Astrocyte (in vitro differentiated cells and primary cell): ENCODE data around the gene RPL28. TPM values are rescaled to one million over a fixed set of nuclear protein-coding genes. Genes with fewer than 3 reads are reported as not detected.

Source experiments
- DNase-seq: peaks from one replicate; pipeline ENCODE4 v3.0.0-alpha.2; 2010; ENCODE audit warnings: low read depth
- FAIRE-seq: peaks from 2 replicates; lab custom pipeline; 2011; peaks lifted over from hg19 to GRCh38; lab: Jason Lieb, UNC
- H2AFZ ChIP-seq: 2 replicates; pipeline ENCODE4 v1.6.0; 2012; ENCODE audit warnings: low read depth, low read length, inconsistent platforms
- H3K27ac ChIP-seq: 2 replicates; pipeline ENCODE4 v1.5.1; 2011; ENCODE audit warnings: low read depth, low read length, inconsistent platforms
- H3K27me3 ChIP-seq: 2 replicates; pipeline ENCODE4 v1.6.0; 2011; ENCODE audit warnings: low read length, inconsistent platforms; ENCODE audit not compliant: insufficient read depth
- H3K36me3 ChIP-seq: 2 replicates; pipeline ENCODE4 v1.5.1; 2011; ENCODE audit warnings: low read length, inconsistent platforms; ENCODE audit not compliant: insufficient read depth
- H3K4me1 ChIP-seq: 2 replicates; pipeline ENCODE4 v1.5.1; 2011; ENCODE audit warnings: low read length, inconsistent platforms; ENCODE audit not compliant: insufficient read depth
- H3K4me2 ChIP-seq: 2 replicates; pipeline ENCODE4 v1.6.0; 2012; ENCODE audit warnings: low read length, inconsistent platforms
- H3K4me3 ChIP-seq: 2 replicates; pipeline ENCODE4 v1.5.1; 2011; ENCODE audit warnings: low read depth, mild to moderate bottlenecking, low read length, inconsistent platforms; ENCODE audit not compliant: insufficient read depth
- H3K79me2 ChIP-seq: 2 replicates; pipeline ENCODE4 v1.6.0; 2012; ENCODE audit warnings: mild to moderate bottlenecking, low read length, inconsistent platforms; ENCODE audit not compliant: insufficient read depth
- H3K9ac ChIP-seq: 2 replicates; pipeline ENCODE4 v1.6.0; 2012; ENCODE audit warnings: mild to moderate bottlenecking, low read length, inconsistent platforms
- H3K9me3 ChIP-seq: 2 replicates; pipeline ENCODE4 v1.5.1; 2012; ENCODE audit warnings: low read depth, mild to moderate bottlenecking, low read length, inconsistent platforms; ENCODE audit not compliant: insufficient read depth
- H4K20me1 ChIP-seq: 2 replicates; pipeline ENCODE4 v1.6.0; 2012; ENCODE audit warnings: low read length, inconsistent platforms; ENCODE audit not compliant: insufficient read depth
- H3K27ac Mint-ChIP-seq: one replicate; pipeline ENCODE4 v1.8.0; 2021; ENCODE audit warnings: mild to moderate bottlenecking, mixed read lengths; ENCODE audit not compliant: unreplicated experiment
- H3K27me3 Mint-ChIP-seq: one replicate; pipeline ENCODE4 v1.8.0; 2021; ENCODE audit warnings: low read depth, mixed read lengths; ENCODE audit not compliant: unreplicated experiment
- H3K36me3 Mint-ChIP-seq: one replicate; pipeline ENCODE4 v1.8.0; 2021; ENCODE audit warnings: low read depth, mixed read lengths; ENCODE audit not compliant: unreplicated experiment
- H3K4me1 Mint-ChIP-seq: one replicate; pipeline ENCODE4 v1.8.0; 2021; ENCODE audit warnings: low read depth, mixed read lengths; ENCODE audit not compliant: unreplicated experiment
- H3K4me3 Mint-ChIP-seq: one replicate; pipeline ENCODE4 v1.8.0; 2021; ENCODE audit warnings: mild to moderate bottlenecking, moderate library complexity, mixed read lengths; ENCODE audit not compliant: unreplicated experiment
- H3K9me3 Mint-ChIP-seq: one replicate; pipeline ENCODE4 v1.8.0; 2021; ENCODE audit warnings: mild to moderate bottlenecking, mixed read lengths; ENCODE audit not compliant: unreplicated experiment
- CTCF ChIP-seq: IDR thresholded peaks from 2 replicates; pipeline ENCODE4 v1.5.1; 2011; ENCODE audit warnings: low read depth, mild to moderate bottlenecking, inconsistent platforms, low read length, moderate library complexity; ENCODE audit not compliant: insufficient read depth
- EZH2 ChIP-seq: IDR thresholded peaks from 2 replicates; pipeline ENCODE4 v1.6.1; 2012; ENCODE audit warnings: mild to moderate bottlenecking, low read length, inconsistent platforms; ENCODE audit not compliant: insufficient read depth
- total RNA-seq: library from RNA; stranded (reverse); gene quantifications from 2 replicates; pipeline ENCODE4 v1.2.1, GENCODE V29; 2021

RPL28 gene
- total RNA-seq, 1 donor from 2014 or later: 2,072 TPM

GRCh38 chr19:55434356-55434919, 48.7 kb downstream of the RPL28 start:
- H3K4me3 Mint-ChIP-seq: no peak overlapping the region
- H3K4me1 Mint-ChIP-seq: no peaks in the 10 kb centered on the region
- H4K20me1 ChIP-seq: no peaks in the 10 kb centered on the region
- no peak overlapping the region for H3K27ac Mint-ChIP-seq
- DNase-seq: no peak
- H3K27me3 Mint-ChIP-seq: peaks cover 35% of the 10 kb centered on the region
- H3K9me3 Mint-ChIP-seq: peaks cover 9% of the 10 kb centered on the region
- H3K36me3 Mint-ChIP-seq: no peaks in the 10 kb centered on the region
- H3K4me3 ChIP-seq: no peak overlapping the region
- no peak overlapping the region for H2AFZ ChIP-seq
- no peaks in the 10 kb centered on the region for H3K4me1 ChIP-seq
- no peak overlapping the region for H3K27ac ChIP-seq
- H3K27me3 ChIP-seq: peaks cover 17% of the 10 kb centered on the region
- no peak for FAIRE-seq
- no peaks in the 10 kb centered on the region for H3K79me2 ChIP-seq
- H3K9ac ChIP-seq: no peak overlapping the region
- H3K4me2 ChIP-seq: no peak overlapping the region
- H3K36me3 ChIP-seq: no peaks in the 10 kb centered on the region
- TF ChIP-seq EZH2: no peak
- TF ChIP-seq CTCF: no peak
- H3K9me3 ChIP-seq: peaks cover 11% of the 10 kb centered on the region

- DNase-seq (no peak), FAIRE-seq (peak; percentile 20)
- H3K4me3 Mint-ChIP-seq: no peak overlapping the region
- no peaks in the 10 kb centered on the region for H3K36me3 ChIP-seq
- H3K9me3 ChIP-seq: peaks cover 11% of the 10 kb centered on the region
- H3K9ac ChIP-seq: no peak overlapping the region
- no peaks in the 10 kb centered on the region for H3K4me1 ChIP-seq
- H4K20me1 ChIP-seq: no peaks in the 10 kb centered on the region
- no peak overlapping the region for H3K27ac Mint-ChIP-seq
- no peak overlapping the region for H3K4me3 ChIP-seq
- H3K27ac ChIP-seq: no peak overlapping the region
- H2AFZ ChIP-seq: no peak overlapping the region
- H3K9me3 Mint-ChIP-seq: peaks cover 11% of the 10 kb centered on the region
- no peak overlapping the region for H3K4me2 ChIP-seq
- no peaks in the 10 kb centered on the region for H3K79me2 ChIP-seq
- H3K4me1 Mint-ChIP-seq: no peaks in the 10 kb centered on the region
- peaks cover 40% of the 10 kb centered on the region for H3K27me3 Mint-ChIP-seq
- no peaks in the 10 kb centered on the region for H3K36me3 Mint-ChIP-seq
- TF ChIP-seq CTCF: no peak
- TF ChIP-seq EZH2: no peak
- H3K27me3 ChIP-seq: peaks cover 20% of the 10 kb centered on the region
Observed at GRCh38 chr19:55435020-55435419, 49.3 kb downstream of the RPL28 start.

- Histone ChIP-seq H2AFZ (no peak overlapping the region), H3K4me3 (no peak overlapping the region), H4K20me1 (no peaks in the 10 kb centered on the region), H3K36me3 (no peaks in the 10 kb centered on the region), H3K4me1 (no peaks in the 10 kb centered on the region), H3K9ac (no peak overlapping the region), H3K9me3 (peaks cover 11% of the 10 kb centered on the region), H3K79me2 (no peaks in the 10 kb centered on the region), H3K27ac (no peak overlapping the region), H3K27me3 (peaks cover 36% of the 10 kb centered on the region), H3K4me2 (no peak overlapping the region)
- Mint-ChIP-seq H3K27me3 (peaks cover 47% of the 10 kb centered on the region), H3K36me3 (no peaks in the 10 kb centered on the region), H3K4me1 (no peaks in the 10 kb centered on the region), H3K27ac (no peak overlapping the region), H3K9me3 (peaks cover 10% of the 10 kb centered on the region), H3K4me3 (no peak overlapping the region)
- DNase-seq (no peak), FAIRE-seq (no peak)
- no peak for TF ChIP-seq CTCF
- TF ChIP-seq EZH2: no peak
Observed at GRCh38 chr19:55436847-55437246, 51.1 kb downstream of the RPL28 start.
